ENCODE measurements around the gene ZFYVE27.

GRCh38 chr10:97789770-97790397 lies 53.0 kb downstream of the ZFYVE27 start:
- TF ChIP-seq CTCF (IDR thresholded peaks at IDR 0.05) (no peak), EZH2phosphoT487 (IDR thresholded peaks at IDR 0.05) (no peak), EZH2 (IDR thresholded peaks at IDR 0.05) (no peak)

Data from neural progenitor cell (in vitro differentiated cells).